HL-60/S4 treated with phorbol 12-myristate 13-acetate at 8.2 ng/mL for 4 days and 3 days (cell line): Measurements from ENCODE around the gene SUGP2.
"Not testable (repeated sequence)": the region's sequence is repeated elsewhere in the genome, so short reads cannot be mapped to it uniquely, and the experiment has no call there.

Experiments used
- in situ Hi-C: fragments of 300-500 bp; cut with MboI; formaldehyde crosslinking; loops from 2 replicates; pipeline ENCODE4 v1.15.0; 2022; ENCODE audit warnings: low sequenced_read_pairs

The SUGP2 gene

GRCh38 chr19:19033176-19033425 lies 216 bp downstream of the SUGP2 start:
- in situ Hi-C loops, result no loop called here

- in situ Hi-C loops, result no loop called here
These were observed 719 bp downstream of the SUGP2 start for GRCh38 chr19:19032420-19033175.

- in situ Hi-C loops, result no loop called here
These were observed 1.4 kb downstream of the SUGP2 start for GRCh38 chr19:19031891-19032290.

DNA sequence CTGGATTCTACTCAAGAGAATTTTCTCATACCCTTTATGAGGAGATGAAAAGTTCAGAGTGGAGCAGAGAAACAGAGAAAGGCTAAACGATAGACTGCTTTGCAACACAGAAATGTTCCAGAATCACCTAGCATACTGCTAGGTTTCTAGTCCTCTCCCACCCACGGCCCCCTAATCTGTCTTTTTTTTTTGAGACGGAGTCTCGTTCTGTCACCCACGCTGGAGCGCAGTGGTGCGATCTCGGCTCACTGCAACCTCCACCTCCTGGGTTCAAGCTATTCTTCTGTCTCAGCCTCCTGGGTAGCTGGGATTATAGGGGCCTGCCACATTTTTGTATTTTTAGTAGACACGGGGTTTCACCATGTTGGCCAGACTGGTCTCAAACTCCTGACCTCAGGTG lies 4.8 kb downstream of the SUGP2 start:
- in situ Hi-C loops, result no loop called here

DNA sequence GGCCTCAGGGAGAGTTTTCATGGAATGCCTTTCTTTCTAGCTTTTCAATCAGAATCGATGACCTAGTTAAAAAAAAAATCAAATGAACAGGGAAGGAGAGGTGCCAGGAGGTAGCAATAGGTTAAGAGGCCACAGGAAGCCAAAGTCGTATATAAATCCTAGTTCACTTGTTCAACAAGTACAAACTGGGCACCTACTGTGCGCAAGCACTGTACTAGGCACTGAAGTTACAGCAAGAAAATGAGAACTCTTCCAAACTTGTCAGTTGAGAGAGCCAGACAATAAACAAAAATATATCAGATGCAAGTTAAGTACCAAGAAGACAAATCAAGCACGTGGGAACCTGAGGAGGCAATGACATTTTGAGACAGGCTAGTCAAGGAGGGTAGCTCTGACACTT lies 6.1 kb downstream of the SUGP2 start:
- in situ Hi-C loops, result no loop called here

DNA sequence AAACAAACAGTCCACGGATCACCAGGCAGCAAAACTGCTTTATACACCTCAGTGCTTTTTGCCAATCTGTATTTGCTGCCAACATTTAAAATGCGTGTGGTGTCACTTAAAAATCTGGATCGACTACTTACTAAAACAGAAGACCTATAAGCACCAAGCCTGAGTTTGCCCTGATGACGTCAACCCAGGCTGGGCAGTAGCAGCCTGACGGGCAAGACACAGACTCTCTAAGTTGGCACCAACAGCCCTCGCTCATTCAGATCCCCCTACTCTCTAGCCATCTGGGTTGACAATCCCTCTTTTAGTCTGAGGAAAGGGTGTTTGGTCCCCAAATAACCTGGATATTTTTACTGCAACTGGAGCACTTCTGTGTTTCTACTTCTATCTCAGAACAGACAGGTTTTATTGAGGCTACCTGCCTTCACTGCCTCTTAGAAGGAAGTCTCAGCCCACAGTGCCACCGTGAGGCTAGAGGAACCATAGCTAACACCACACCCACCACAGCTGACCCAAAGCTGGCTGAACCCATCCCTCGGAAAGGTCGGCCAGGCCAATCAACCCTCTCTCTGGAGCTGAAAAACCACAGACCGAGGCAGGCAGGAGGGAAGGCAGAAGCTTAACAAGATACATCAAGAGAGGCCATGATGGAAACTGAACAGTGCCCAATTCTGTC lies 6.9 kb downstream of the SUGP2 start:
- in situ Hi-C loops, result no loop called here

- in situ Hi-C loops, result no loop called here
These were observed 7.5 kb downstream of the SUGP2 start for GRCh38 chr19:19025861-19026260.

DNA sequence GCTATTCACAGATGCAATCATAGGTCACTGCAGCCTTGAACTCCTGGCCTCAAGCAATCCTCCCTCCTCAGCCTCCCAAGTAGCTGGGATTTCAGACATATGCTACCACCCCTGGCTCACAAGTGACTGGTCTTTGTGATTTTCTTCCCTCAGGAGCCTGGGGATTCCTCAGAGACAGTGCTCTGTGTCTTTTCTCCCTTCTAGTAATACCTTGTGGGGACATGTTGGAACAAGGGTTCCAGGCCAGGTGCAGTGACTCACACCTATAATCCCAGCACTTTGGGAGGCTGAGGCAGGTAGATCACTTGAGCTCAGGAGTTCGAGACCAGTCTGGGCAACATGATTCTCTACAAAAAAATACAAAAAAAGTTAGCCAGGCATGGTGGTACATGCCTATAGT lies 9.9 kb downstream of the SUGP2 start:
- in situ Hi-C loops, result not testable (repeated sequence)

- in situ Hi-C loops, result no loop called here
These were observed 10.8 kb downstream of the SUGP2 start for GRCh38 chr19:19022380-19022961.

DNA sequence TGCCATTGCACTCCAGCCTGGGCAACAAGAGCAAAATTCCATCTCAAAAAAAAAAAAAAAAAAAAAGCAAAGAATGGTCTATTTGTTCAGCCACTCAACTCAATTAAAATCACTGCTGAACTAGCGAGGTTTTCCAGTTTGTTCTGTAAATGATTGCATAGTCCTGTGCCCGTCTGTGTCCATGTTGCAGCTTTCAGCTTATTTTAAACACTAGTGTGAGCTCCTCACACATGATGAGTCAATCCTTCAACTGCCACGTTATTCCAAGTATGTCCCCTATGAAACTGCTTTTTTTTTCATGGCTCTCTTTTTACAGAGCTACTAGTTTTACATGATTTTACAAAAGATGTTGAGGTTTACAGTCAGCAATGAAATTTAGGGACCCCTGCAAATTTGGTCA lies 12.2 kb downstream of the SUGP2 start:
- in situ Hi-C loops, result no loop called here

DNA sequence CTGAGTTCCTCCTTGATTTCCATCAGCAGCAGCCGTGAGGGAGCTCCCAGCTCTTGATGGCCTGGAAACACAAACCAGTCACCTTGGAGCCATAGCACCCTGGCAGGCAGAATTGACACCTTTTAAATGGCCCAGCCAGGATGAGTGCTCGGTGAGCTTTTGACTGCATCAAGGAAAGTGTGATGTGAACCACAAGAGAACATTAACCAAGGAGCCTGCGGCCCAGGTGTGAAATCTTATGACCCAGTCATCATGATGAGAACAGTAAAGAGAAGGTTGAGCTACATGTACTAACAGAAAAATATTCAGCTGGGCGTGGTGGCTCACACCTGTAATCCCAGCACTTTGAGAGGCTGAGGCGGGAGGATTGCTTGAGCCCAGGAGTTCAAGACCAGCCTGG lies 22.8 kb downstream of the SUGP2 start:
- in situ Hi-C loops, result no loop called here

GRCh38 chr19:19009951-19010350 lies 23.4 kb downstream of the SUGP2 start:
- in situ Hi-C loops, result no loop called here

GRCh38 chr19:19006213-19006612 lies 27.1 kb downstream of the SUGP2 start:
- in situ Hi-C loops, result no loop called here

DNA sequence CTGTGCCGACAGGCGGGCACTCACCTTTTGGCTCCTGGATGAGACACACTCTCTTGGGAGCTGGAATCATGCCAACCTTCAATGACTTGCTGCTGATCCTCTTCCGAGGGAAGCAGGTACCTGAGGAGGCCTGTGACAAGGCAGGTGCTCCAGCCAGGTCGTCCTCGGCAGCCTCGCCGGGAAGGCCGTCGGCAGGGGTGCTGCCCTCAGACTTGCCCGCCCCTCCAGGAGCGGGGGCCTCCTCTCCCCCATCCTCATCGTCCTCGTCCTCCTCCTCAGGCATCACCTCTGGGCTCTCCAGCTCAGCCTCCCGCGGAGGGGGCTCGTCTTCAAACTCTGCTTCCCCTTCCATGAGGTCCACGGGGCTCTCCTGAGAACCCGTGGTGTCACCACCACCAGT lies 29.2 kb downstream of the SUGP2 start:
- in situ Hi-C loops, result no loop called here

DNA sequence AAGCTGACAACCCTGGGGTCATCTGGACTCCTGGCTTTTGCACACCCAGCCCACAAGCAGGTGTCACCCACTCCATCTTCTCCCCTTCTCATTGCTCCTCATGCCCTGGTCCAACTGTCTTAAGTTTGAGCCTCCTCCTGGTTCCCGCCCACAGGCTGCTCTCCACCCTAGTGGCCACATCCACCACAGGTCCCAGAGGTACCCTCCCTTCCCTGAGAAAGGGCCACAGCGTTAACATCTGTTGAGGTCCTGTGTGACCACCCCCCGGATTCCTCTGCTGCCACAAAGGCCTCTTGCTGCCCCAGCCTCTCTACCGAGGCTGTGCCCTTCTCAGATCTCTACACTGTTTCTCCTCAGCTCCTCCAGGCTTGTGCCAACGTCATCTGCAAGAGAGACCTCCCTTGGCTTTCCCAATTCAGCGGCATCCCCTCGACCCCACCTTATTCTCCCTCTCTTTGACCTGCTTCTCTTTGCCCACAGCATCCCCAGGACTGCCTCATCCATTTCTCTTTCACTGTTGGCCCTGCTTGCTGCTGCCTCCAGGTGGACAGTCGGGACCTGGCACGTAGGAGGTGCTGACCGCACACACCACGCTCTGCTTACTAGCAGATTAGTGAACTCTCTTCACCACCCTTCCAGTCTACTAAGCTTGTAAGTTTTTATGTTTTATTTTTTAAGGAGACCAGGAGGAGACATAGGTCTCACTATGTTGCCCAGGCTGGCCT lies 33.3 kb downstream of the SUGP2 start:
- in situ Hi-C loops, result no loop called here

DNA sequence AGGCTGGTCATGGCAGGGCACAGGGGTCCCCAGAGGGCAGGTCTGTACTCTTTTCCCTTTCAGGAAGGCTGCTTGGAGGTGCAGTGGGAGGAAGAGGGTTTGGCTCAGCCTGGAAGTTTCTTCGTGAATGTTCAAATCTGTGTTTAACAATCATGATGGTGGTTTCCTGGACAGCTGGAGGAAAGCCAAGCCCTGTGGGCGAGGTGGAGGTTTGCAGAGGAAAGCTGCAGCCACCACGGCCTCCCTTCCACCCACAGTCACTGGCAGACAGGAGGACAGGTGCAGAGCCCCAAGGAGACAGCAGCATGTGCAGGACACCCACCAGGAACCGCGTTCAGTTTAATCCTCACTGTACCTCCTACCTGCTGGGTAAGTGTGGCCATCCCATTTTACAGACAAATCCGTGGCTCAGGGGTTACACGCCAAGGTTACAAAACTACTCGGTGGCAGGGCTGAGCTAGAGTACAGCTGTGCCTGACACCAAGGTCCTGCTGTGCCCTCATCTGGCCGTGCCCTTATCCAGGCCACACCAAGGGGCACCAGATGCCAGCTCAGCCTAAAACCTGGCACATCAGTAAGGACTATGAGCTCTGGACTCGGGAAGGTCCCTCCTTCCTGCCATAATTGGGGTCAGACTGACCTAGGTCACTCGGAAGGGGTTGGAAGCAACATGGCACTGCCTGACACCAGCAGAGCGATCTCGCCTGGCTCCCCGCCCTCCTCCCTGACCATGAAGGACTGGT lies 34.1 kb downstream of the SUGP2 start:
- in situ Hi-C loops, result no loop called here

DNA sequence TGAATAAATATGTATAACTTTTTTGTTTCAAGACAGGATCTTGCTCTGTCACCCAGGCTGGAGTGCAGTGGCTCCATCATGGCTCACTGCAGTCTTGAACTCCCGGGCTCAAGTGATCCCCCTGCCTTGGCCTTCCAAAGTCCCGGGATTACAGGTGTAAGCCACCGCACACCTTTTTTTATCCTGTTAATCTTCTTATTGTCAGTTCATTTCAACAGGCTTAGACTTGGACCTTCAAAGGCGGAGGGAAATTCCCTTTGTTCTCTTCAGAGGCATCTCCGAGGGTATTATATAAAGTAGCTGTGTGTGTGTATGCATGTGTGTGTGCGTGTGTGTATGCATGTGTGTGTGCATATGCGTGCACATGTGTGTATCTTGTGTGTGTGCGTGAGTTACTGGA lies 35.0 kb downstream of the SUGP2 start:
- in situ Hi-C loops, result no loop called here

GRCh38 chr19:18996796-18997394 lies 36.4 kb downstream of the SUGP2 start:
- in situ Hi-C loops, result no loop called here

- in situ Hi-C loops, result no loop called here
These were observed 37.0 kb downstream of the SUGP2 start for GRCh38 chr19:18996351-18996750.

- in situ Hi-C loops, result no loop called here
These were observed 37.5 kb downstream of the SUGP2 start for GRCh38 chr19:18995804-18996241.

- in situ Hi-C loops, result no loop called here
These were observed 40.2 kb downstream of the SUGP2 start for GRCh38 chr19:18993115-18993514.
